IMR-90 (cell line): Measurements from ENCODE around the gene FOXN3. TPM values are rescaled to one million over a fixed set of nuclear protein-coding genes. Genes with fewer than 3 reads are reported as not detected.

Experiments
- ATAC-seq: fragments of 200-7000 bp; cut with Tn5 transposase; 2 replicates; pipeline ENCODE4 v1.9.1; 2020; ENCODE audit warnings: low read depth, mild to moderate bottlenecking, moderate library complexity
- Bru-seq: library from RNA; stranded (reverse); fragments of 400-500 nt; gene quantifications from one replicate; lab custom pipeline; 2021; lab: Mats Ljungman, UMichigan
- BruChase-seq, 2 experiments: library from RNA; stranded (reverse); fragments of 400-500 nt; gene quantifications; one replicate each; lab custom pipeline; 2021; lab: Mats Ljungman, UMichigan
- BruUV-seq: library from RNA; stranded (reverse); fragments of 400-500 nt; replicated peaks from 2 replicates; lab custom pipeline; 2021; lab: Mats Ljungman, UMichigan
- CTCF ChIA-PET: fragments of 300-600 bp; formaldehyde crosslinking; extraction: SDS; loops from one replicate; lab custom pipeline; 2021; ENCODE audit warnings: antibody characterized with exemption; lab: Yijun Ruan, JAX
- POLR2A ChIA-PET: fragments of 300-600 bp; sonication (Branson Sonifier 250); formaldehyde crosslinking; loops from one replicate; lab custom pipeline; 2022; ENCODE audit warnings: antibody characterized with exemption; ENCODE audit not compliant: unreplicated experiment; lab: Charles Lee
- DNase-seq: peaks from one replicate; pipeline ENCODE4 v3.0.0; 2013
- H2AFZ ChIP-seq: replicated peaks from 2 replicates; pipeline ENCODE3; 2013; ENCODE audit warnings: low read length, mild to moderate bottlenecking; ENCODE audit not compliant: poor library complexity
- H2AK5ac ChIP-seq: 2 replicates; pipeline ENCODE4 v1.6.1; 2013; ENCODE audit warnings: low read depth, low read length, inconsistent platforms
- H2AK9ac ChIP-seq: replicated peaks from 2 replicates; pipeline ENCODE3; 2013; ENCODE audit warnings: mild to moderate bottlenecking, low read depth, low read length, moderate library complexity; ENCODE audit not compliant: poor library complexity
- H2BK120ac ChIP-seq: 2 replicates; pipeline ENCODE4 v1.6.1; 2013; ENCODE audit warnings: low read depth, low read length, inconsistent platforms
- H2BK15ac ChIP-seq: 3 replicates; pipeline ENCODE4 v1.6.1; 2013; ENCODE audit warnings: low read depth, low read length, inconsistent platforms
- H2BK20ac ChIP-seq: 2 replicates; pipeline ENCODE4 v1.6.1; 2013; ENCODE audit warnings: low read depth, mild to moderate bottlenecking, inconsistent platforms, low read length, moderate library complexity
- H2BK5ac ChIP-seq: 2 replicates; pipeline ENCODE4 v1.6.1; 2013; ENCODE audit warnings: mild to moderate bottlenecking, low read depth, low read length, inconsistent platforms; ENCODE audit not compliant: poor library complexity, severe bottlenecking
- H3K14ac ChIP-seq: replicated peaks from 2 replicates; pipeline ENCODE4 v1.6.1; 2013; ENCODE audit warnings: low read depth, low read length, inconsistent platforms
- H3K18ac ChIP-seq: 2 replicates; pipeline ENCODE4 v1.6.1; 2013; ENCODE audit warnings: low read depth, low read length, control low read depth
- H3K23ac ChIP-seq: 2 replicates; pipeline ENCODE4 v1.6.1; 2013; ENCODE audit warnings: low read depth, low read length, inconsistent platforms
- H3K27ac ChIP-seq: 2 replicates; pipeline ENCODE4 v1.5.1; 2013; ENCODE audit warnings: mild to moderate bottlenecking, control low read depth, low read length; ENCODE audit not compliant: insufficient read depth
- H3K27me3 ChIP-seq: 2 replicates; pipeline ENCODE4 v1.6.1; 2013; ENCODE audit warnings: low read length; ENCODE audit not compliant: control insufficient read depth, insufficient read depth
- H3K36me3 ChIP-seq: 2 replicates; pipeline ENCODE4 v1.6.1; 2013; ENCODE audit warnings: low read length, mixed read lengths; ENCODE audit not compliant: control insufficient read depth, insufficient read depth
- H3K4ac ChIP-seq: 2 replicates; pipeline ENCODE4 v1.6.1; 2013; ENCODE audit warnings: low read depth, low read length, inconsistent platforms
- H3K4me1 ChIP-seq: 2 replicates; pipeline ENCODE4 v1.6.1; 2013; ENCODE audit warnings: low read length, mixed read lengths; ENCODE audit not compliant: control insufficient read depth, insufficient read depth
- H3K4me2 ChIP-seq: 2 replicates; pipeline ENCODE4 v1.6.1; 2013; ENCODE audit warnings: low read depth, mild to moderate bottlenecking, control low read depth, low read length, moderate library complexity
- H3K4me3 ChIP-seq: 2 replicates; pipeline ENCODE4 v1.5.1; 2013; ENCODE audit warnings: low read depth, mild to moderate bottlenecking, control low read depth, low read length, moderate library complexity; ENCODE audit not compliant: insufficient read depth
- H3K56ac ChIP-seq: 2 replicates; pipeline ENCODE4 v1.6.1; 2013; ENCODE audit warnings: low read length, inconsistent platforms; ENCODE audit not compliant: insufficient read depth; ENCODE audit errors: extremely low read depth
- H3K79me1 ChIP-seq, 2 experiments: 2 replicates each; pipeline ENCODE4 v1.6.1; 2013; ENCODE audit warnings: low read length in 2 of 2, inconsistent platforms in 1 of 2, low read depth in 1 of 2
- H3K9ac ChIP-seq: 2 replicates; pipeline ENCODE4 v1.6.1; 2013; ENCODE audit warnings: low read depth, low read length, control low read depth
- H3K9me1 ChIP-seq: 2 replicates; pipeline ENCODE4 v1.6.1; 2013; ENCODE audit warnings: low read length, inconsistent platforms; ENCODE audit not compliant: insufficient read depth
- H3K9me3 ChIP-seq: 2 replicates; pipeline ENCODE4 v1.6.1; 2013; ENCODE audit warnings: low read length; ENCODE audit not compliant: control insufficient read depth, insufficient read depth
- H4K20me1 ChIP-seq: 2 replicates; pipeline ENCODE4 v1.6.1; 2013; ENCODE audit warnings: low read length, inconsistent platforms; ENCODE audit not compliant: insufficient read depth
- H4K5ac ChIP-seq: 2 replicates; pipeline ENCODE4 v1.6.1; 2013; ENCODE audit warnings: mild to moderate bottlenecking, low read depth, low read length, control low read depth
- H4K8ac ChIP-seq, 2 experiments: 2 replicates each; pipeline ENCODE4 v1.6.1; 2013; ENCODE audit warnings: low read depth in 2 of 2, low read length in 2 of 2, control low read depth in 1 of 2, inconsistent platforms in 1 of 2
- H4K91ac ChIP-seq: 2 replicates; pipeline ENCODE4 v1.6.1; 2013; ENCODE audit warnings: low read depth, low read length, inconsistent platforms; ENCODE audit not compliant: insufficient read depth
- BHLHE40 ChIP-seq: fragments of 150-350 bp; IDR thresholded peaks from 2 replicates; pipeline ENCODE4 v1.6.1; 2016; ENCODE audit warnings: mild to moderate bottlenecking, low read depth, low read length
- CEBPB ChIP-seq: IDR thresholded peaks from 2 replicates; pipeline ENCODE4 v1.6.1; 2012; ENCODE audit warnings: low read depth, low read length, improper control_type of control experiment
- CHD1 ChIP-seq: IDR thresholded peaks from 2 replicates; pipeline ENCODE4 v1.6.1; 2012; ENCODE audit warnings: low read depth, low read length, improper control_type of control experiment
- CTCF ChIP-seq: conservative IDR thresholded peaks from 2 replicates; pipeline ENCODE4 v1.5.1; 2012; ENCODE audit warnings: mild to moderate bottlenecking, low read depth, low read length, improper control_type of control experiment
- ELK1 ChIP-seq: fragments of 150-350 bp; IDR thresholded peaks from 2 replicates; pipeline ENCODE4 v1.6.1; 2016; ENCODE audit warnings: low read depth, mild to moderate bottlenecking, low read length, moderate library complexity, borderline replicate concordance
- FOS ChIP-seq: fragments of 150-350 bp; IDR thresholded peaks from 2 replicates; pipeline ENCODE4 v1.6.1; 2016; ENCODE audit warnings: low read depth, low read length
- MAZ ChIP-seq: IDR thresholded peaks from 2 replicates; pipeline ENCODE4 v1.6.1; 2012; ENCODE audit warnings: low read depth, mild to moderate bottlenecking, low read length, improper control_type of control experiment, moderate library complexity, borderline replicate concordance
- MXI1 ChIP-seq: IDR thresholded peaks from 2 replicates; pipeline ENCODE4 v1.6.1; 2012; ENCODE audit warnings: low read depth, mild to moderate bottlenecking, low read length, moderate library complexity, borderline replicate concordance
- NFE2L2 ChIP-seq: fragments of 150-350 bp; IDR thresholded peaks from 2 replicates; pipeline ENCODE4 v1.6.1; 2016; ENCODE audit warnings: low read depth, mild to moderate bottlenecking, low read length
- POLR2A ChIP-seq: IDR thresholded peaks from 2 replicates; pipeline ENCODE4 v1.6.1; 2012; ENCODE audit warnings: mild to moderate bottlenecking, low read depth, low read length
- RCOR1 ChIP-seq: IDR thresholded peaks from 2 replicates; pipeline ENCODE4 v1.6.1; 2012; ENCODE audit warnings: mild to moderate bottlenecking, low read length, improper control_type of control experiment; ENCODE audit not compliant: insufficient replicate concordance
- RFX5 ChIP-seq: IDR thresholded peaks from 2 replicates; pipeline ENCODE4 v1.8.0; 2012; ENCODE audit warnings: low read depth, mild to moderate bottlenecking, low read length, moderate library complexity
- USF2 ChIP-seq: fragments of 150-350 bp; IDR thresholded peaks from 2 replicates; pipeline ENCODE4 v1.6.1; 2017; ENCODE audit warnings: mild to moderate bottlenecking, antibody characterized with exemption, low read length, low read depth
- WGBS, 2 experiments: methylation state at CpG; one replicate each; pipeline versions ENCODE4 v1.1.5 to v1.1.7; 2013; ENCODE audit warnings: missing lambda C conversion rate in 2 of 2; ENCODE audit not compliant: insufficient read length in 1 of 2; ENCODE audit errors: extremely low coverage in 2 of 2; 5-methylcytosine and 5-hydroxymethylcytosine counted together
- dilution Hi-C: fragments of 300-500 bp; cut with HindIII; formaldehyde crosslinking; loops from one replicate; pipeline ENCODE4 v1.14.3; 2018; ENCODE audit warnings: low sequenced_read_pairs; ENCODE audit not compliant: unreplicated experiment
- in situ Hi-C: fragments of 300-500 bp; cut with MboI; formaldehyde crosslinking; loops from 3 replicates; pipeline ENCODE4 v1.14.3; 2019; ENCODE audit warnings: low sequenced_read_pairs, inconsistent platforms, mixed read lengths
- intact Hi-C: fragments of 100-400 bp; cut with micrococcal nuclease; formaldehyde crosslinking; loops from 2 replicates; pipeline ENCODE4 v1.10.0; 2022
- long read RNA-seq: library from polyadenylated mRNA; unstranded; transcript quantifications from one replicate; pipeline ENCODE4 v2.0.0, GENCODE V29; 2021; ENCODE audit not compliant: unreplicated experiment
- polyA plus RNA-seq, 3 experiments: library from polyadenylated mRNA; depleted of rRNA; stranded (reverse); fragments of >200 nt; gene quantifications; 2 replicates each; pipeline ENCODE4 v1.2.3, GENCODE V29; 2012; ENCODE audit warnings: low replicate concordance in 1 of 3
- total RNA-seq: library from RNA; depleted of rRNA; stranded (reverse); fragments of >200 nt; gene quantifications from 2 replicates; pipeline ENCODE4 v1.2.3, GENCODE V29; 2012; rRNA removed

The FOXN3 gene
- 32.5 and 33.7 TPM in 2 replicates for total RNA-seq
- 22.6 and 23.5 TPM in 2 replicates for polyA plus RNA-seq (2012; rRNA removed)
- polyA plus RNA-seq (2012; cell fraction: cytosol; rRNA removed) = 13.7 and 16.8 TPM in 2 replicates
- 13.3 and 17.3 TPM in 2 replicates for polyA plus RNA-seq (2012; cell fraction: nucleus; rRNA removed; ENCODE audit: low replicate concordance)
- percentile 96 among the genes with signal in this experiment for Bru-seq, nascent RNA
- BruChase-seq, experiment 1, labeled RNA remaining after a 6-hour chase = percentile 94 among the genes with signal in this experiment
- percentile 94 among the genes with signal in this experiment for BruChase-seq, experiment 2, labeled RNA remaining after a 2-hour chase
- long read RNA-seq, transcript FOXN3-219 (5 exons, 2,421 nt) = major isoform, 11 of 95 reads
- long read RNA-seq, transcript FOXN3-214 (6 exons, 2,692 nt) = minor isoform, 9 of 95 reads
- long read RNA-seq, partial matches to known transcripts = 2 of 95 reads
- long read RNA-seq, other reads (novel, unspliced or antisense) = 70 of 95 reads

- H4K8ac ChIP-seq = peak within 1 kb of the TSS; percentile 97 to 98
- H3K56ac ChIP-seq = peak within 1 kb of the TSS; percentile 52
- H2BK5ac ChIP-seq = peak within 1 kb of the TSS; percentile 79
- H2AFZ ChIP-seq = peak within 1 kb of the TSS; percentile 94
- ChIA-PET POLR2A (no interaction called here), CTCF (no interaction called here)
- H2BK20ac ChIP-seq = peak within 1 kb of the TSS; percentile 50
- dilution Hi-C loops = no loop called here
- peaks cover 27 to 60% of the 10 kb centered on the region in 2 experiments for H3K79me1 ChIP-seq
- H2BK120ac ChIP-seq = peak within 1 kb of the TSS; percentile 90
- peak within 1 kb of the TSS; percentile 94 for H2AK5ac ChIP-seq
- in situ Hi-C loops = no loop called here
- WGBS, 2 experiments = 1% methylated on average over 14 of the region's 54 CpGs; no CpG with 5 or more reads in 1 of the 2 experiments
- H4K5ac ChIP-seq = peak within 1 kb of the TSS; percentile 93
- peak within 1 kb of the TSS; percentile 92; the same call in 2 of the 3 replicates for H2BK15ac ChIP-seq
- peak within 1 kb of the TSS; percentile 94 for H3K23ac ChIP-seq
- H3K27ac ChIP-seq = peak within 1 kb of the TSS; percentile 83
- peak within 1 kb of the TSS; percentile 62 for H3K4me3 ChIP-seq
- peaks cover 12% of the 10 kb centered on the region for H3K4me1 ChIP-seq
- H4K91ac ChIP-seq = peak within 1 kb of the TSS; percentile 96
- H3K18ac ChIP-seq = peak within 1 kb of the TSS; percentile 77
- peaks cover 7% of the 10 kb centered on the region; the same call in 1 of the 2 replicates for H3K36me3 ChIP-seq
- ATAC-seq (peak; percentile 82), DNase-seq (peak; percentile 86)
- peak within 1 kb of the TSS; percentile 95 for H3K9ac ChIP-seq
- H3K4me2 ChIP-seq = peak within 1 kb of the TSS; percentile 95
- peak within 1 kb of the TSS; percentile 96 for H2AK9ac ChIP-seq
- BruUV-seq = no TSS peak
- H3K14ac ChIP-seq = peak within 1 kb of the TSS; percentile 90
- H4K20me1 ChIP-seq = peaks cover 5% of the 10 kb centered on the region
- peak within 1 kb of the TSS; percentile 93 for H3K4ac ChIP-seq
- no peaks in the 10 kb centered on the region for H3K9me3 ChIP-seq
- peaks cover 7% of the 10 kb centered on the region for H3K9me1 ChIP-seq
- intact Hi-C loops = loop anchor here (2.0 to 10.0 kb wide), 7 partner anchors 112 to 494 kb away; no protein-coding TSS in a partner anchor
- no peaks in the 10 kb centered on the region for H3K27me3 ChIP-seq
- TF ChIP-seq NFE2L2 (no peak), ELK1 (no peak), MAZ (peak; percentile 98), POLR2A (no peak; the same call in 1 of the 2 replicates), RCOR1 (no peak), RFX5 (no peak), FOS (no peak), BHLHE40 (0 out of 2 replicates have a peak, but pooled peaks have one; percentile 24), MXI1 (peak; percentile 58; the same call in 1 of the 2 replicates), CTCF (no peak), CEBPB (no peak), CHD1 (no peak), USF2 (peak; percentile 88)
These were observed at the start of gene FOXN3 for GRCh38 chr14:89417091-89417464. Gene FOXN3 (minus strand): TSS chr14:89417233. CDS start chr14:89412476, 4,757 bp downstream.
